Peyer's patch (tissue), 4 donors: ENCODE data around the gene LIMD2. TPM values are rescaled to one million over a fixed set of nuclear protein-coding genes. Genes with fewer than 3 reads are reported as not detected.
A peak's percentile ranks its signal among the peaks of the same experiment; 100 is the strongest.

Experiments
- DNase-seq, 3 donors: peaks; one replicate each; pipeline ENCODE4 v3.0.0-alpha.2; 2017 to 2019
- H3K27ac ChIP-seq, 4 donors: fragments of 200-600 bp; sonication (generic); one replicate each; pipeline ENCODE4 v1.5.1; 2016 to 2019
- H3K27me3 ChIP-seq, 2 donors: fragments of 200-600 bp; sonication (generic); one replicate each; pipeline ENCODE4 v1.5.1; 2019
- H3K36me3 ChIP-seq, 3 donors: fragments of 200-600 bp; sonication (generic); one replicate each; pipeline ENCODE4 v1.5.1; 2016 to 2019
- H3K4me1 ChIP-seq, 4 donors: fragments of 200-600 bp; sonication (generic); one replicate each; pipeline ENCODE4 v1.5.1; 2016 to 2019
- H3K4me3 ChIP-seq, 4 donors: fragments of 200-600 bp; sonication (generic); 1 replicate in 3 of 4; 2 replicates in 1 of 4; pipeline ENCODE4 v1.5.1; 2016 to 2019; ENCODE audit warnings: mild to moderate bottlenecking in 1 of 4
- H3K9me3 ChIP-seq, 4 donors: fragments of 200-600 bp; sonication (generic); one replicate each; pipeline ENCODE4 v1.5.1; 2016 to 2019; ENCODE audit warnings: mild to moderate bottlenecking in 1 of 4
- CTCF ChIP-seq, 6 experiments: fragments of 450-650 bp in 4 of 6; fragments of 200-600 bp in 2 of 6; sonication (generic) in 1 of 6; IDR thresholded peaks; one replicate each; pipeline ENCODE4 v1.5.1; 2017 to 2019; ENCODE audit warnings: antibody characterized with exemption in 6 of 6, mild to moderate bottlenecking in 3 of 6, moderate library complexity in 1 of 6
- POLR2A ChIP-seq, 2 donors: fragments of 450-650 bp; IDR thresholded peaks; one replicate each; pipeline ENCODE4 v1.5.1; 2017; ENCODE audit warnings: antibody characterized with exemption in 2 of 2, mild to moderate bottlenecking in 2 of 2, moderate library complexity in 2 of 2
- total RNA-seq, 4 donors: library from RNA; depleted of rRNA; stranded (reverse); fragments of >200 nt; gene quantifications; one replicate each; pipeline ENCODE4 v1.1.0, GENCODE V29; 2016

Gene LIMD2
- total RNA-seq: 10 to 100 TPM in 3 of 4 donors, 1 to 10 TPM in 1; 9.9 to 79.2 (median 12.6) TPM

GRCh38 chr17:63699638-63700527 lies at the start of gene LIMD2:
LIMD2 (minus strand) TSS chr17:63700125; CDS start chr17:63699298, 827 bp downstream.
- peak; percentile 70 to 91 (median 87) for DNase-seq
- Histone ChIP-seq H3K4me1 (peaks cover 0 to 36% (median 30%) of the 10 kb centered on the region in 4 donors), H3K9me3 (no peaks in the 10 kb centered on the region), H3K4me3 (peak within 1 kb of the TSS; percentile 75 to 92 (median 80)), H3K27me3 (no peaks in the 10 kb centered on the region), H3K36me3 (peaks cover 0 to 19% (median 0%) of the 10 kb centered on the region in 3 donors), H3K27ac (peak within 1 kb of the TSS; percentile 88 to 100 (median 94))
- TF ChIP-seq CTCF (IDR thresholded peaks at IDR 0.05) (no peak), POLR2A (IDR thresholded peaks at IDR 0.05) (no peak)

- H3K27me3 ChIP-seq: no peaks in the 10 kb centered on the region
- H3K27ac ChIP-seq: peak within 1 kb of the TSS; percentile 88 to 98 (median 94)
- peak in 1 of 6 experiments; percentile 3 for TF ChIP-seq CTCF (IDR thresholded peaks at IDR 0.05)
- TF ChIP-seq POLR2A (IDR thresholded peaks at IDR 0.05): peak; percentile 89 to 93
- peaks cover 0 to 13% (median 0%) of the 10 kb centered on the region in 3 donors for H3K36me3 ChIP-seq
- no peaks in the 10 kb centered on the region for H3K9me3 ChIP-seq
- H3K4me3 ChIP-seq: peak within 1 kb of the TSS; percentile 63 to 93 (median 80)
- DNase-seq: peak; percentile 98 to 99 (median 99)
- peaks cover 0 to 13% (median 3%) of the 10 kb centered on the region in 4 donors for H3K4me1 ChIP-seq
These were observed 41.7 kb upstream of the LIMD2 start, which contains the start of gene STRADA for GRCh38 chr17:63741408-63742173. STRADA (minus strand) TSS chr17:63741799; CDS start chr17:63728369, 13,430 bp downstream.

- Histone ChIP-seq H3K4me3 (peak overlapping the region; percentile 63 to 93 (median 80)), H3K27me3 (no peaks in the 10 kb centered on the region), H3K9me3 (no peaks in the 10 kb centered on the region), H3K4me1 (peaks cover 0 to 13% (median 3%) of the 10 kb centered on the region in 4 donors), H3K36me3 (peaks cover 0 to 8% (median 0%) of the 10 kb centered on the region in 3 donors), H3K27ac (peak overlapping the region; percentile 88 to 98 (median 94))
- TF ChIP-seq CTCF (IDR thresholded peaks at IDR 0.05) (no peak), POLR2A (IDR thresholded peaks at IDR 0.05) (no peak)
- DNase-seq: peak in 1 of 3 donors; percentile 50
These were observed 41.1 kb upstream of the LIMD2 start for GRCh38 chr17:63741143-63741407.

GRCh38 chr17:63740464-63741142 lies 40.7 kb upstream of the LIMD2 start:
- Histone ChIP-seq H3K9me3 (no peaks in the 10 kb centered on the region), H3K36me3 (peaks cover 0 to 3% (median 0%) of the 10 kb centered on the region in 3 donors), H3K27me3 (no peaks in the 10 kb centered on the region), H3K4me1 (peaks cover 0 to 13% (median 3%) of the 10 kb centered on the region in 4 donors), H3K4me3 (peak overlapping the region; percentile 63 to 93 (median 80)), H3K27ac (peak overlapping the region; percentile 88 to 98 (median 94))
- no peak for DNase-seq
- TF ChIP-seq POLR2A (IDR thresholded peaks at IDR 0.05) (no peak), CTCF (IDR thresholded peaks at IDR 0.05) (no peak)

- DNase-seq: no peak
- TF ChIP-seq POLR2A (IDR thresholded peaks at IDR 0.05): no peak
- TF ChIP-seq CTCF (IDR thresholded peaks at IDR 0.05): no peak
- H3K27me3 ChIP-seq: no peaks in the 10 kb centered on the region
- no peak overlapping the region for H3K4me3 ChIP-seq
- H3K9me3 ChIP-seq: no peaks in the 10 kb centered on the region
- no peaks in the 10 kb centered on the region for H3K36me3 ChIP-seq
- H3K27ac ChIP-seq: no peak overlapping the region
- peaks cover 0 to 7% (median 3%) of the 10 kb centered on the region in 4 donors for H3K4me1 ChIP-seq
These were observed 35.8 kb upstream of the LIMD2 start for GRCh38 chr17:63735691-63736090.
